Islet precursor cell (in vitro differentiated cells): ENCODE data around the gene POLR2L.

Source experiments
- DNase-seq: peaks from one replicate; pipeline ENCODE4 v3.0.0-alpha.2; 2018

POLR2L gene

DNA sequence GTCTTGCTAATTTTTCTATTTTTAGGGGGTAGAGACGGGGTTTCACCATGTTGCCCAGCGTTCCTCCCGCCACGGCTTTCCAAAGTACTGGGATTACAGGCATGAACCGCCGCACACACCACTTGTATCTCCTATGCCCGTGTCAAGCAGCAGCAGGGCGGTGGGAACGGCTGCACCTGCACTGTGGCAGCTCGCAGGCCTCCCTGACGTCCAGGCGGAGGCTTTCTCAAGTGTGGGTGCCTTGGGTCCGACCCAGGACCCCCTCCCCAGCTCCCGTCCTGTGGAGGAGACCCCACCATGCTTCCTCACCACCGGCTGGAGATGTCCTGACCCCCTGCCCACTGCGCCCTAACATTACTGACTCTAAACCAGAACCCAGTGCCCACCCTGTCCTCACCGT, 26.1 kb upstream of the POLR2L start:
- DNase-seq: no peak

DNA sequence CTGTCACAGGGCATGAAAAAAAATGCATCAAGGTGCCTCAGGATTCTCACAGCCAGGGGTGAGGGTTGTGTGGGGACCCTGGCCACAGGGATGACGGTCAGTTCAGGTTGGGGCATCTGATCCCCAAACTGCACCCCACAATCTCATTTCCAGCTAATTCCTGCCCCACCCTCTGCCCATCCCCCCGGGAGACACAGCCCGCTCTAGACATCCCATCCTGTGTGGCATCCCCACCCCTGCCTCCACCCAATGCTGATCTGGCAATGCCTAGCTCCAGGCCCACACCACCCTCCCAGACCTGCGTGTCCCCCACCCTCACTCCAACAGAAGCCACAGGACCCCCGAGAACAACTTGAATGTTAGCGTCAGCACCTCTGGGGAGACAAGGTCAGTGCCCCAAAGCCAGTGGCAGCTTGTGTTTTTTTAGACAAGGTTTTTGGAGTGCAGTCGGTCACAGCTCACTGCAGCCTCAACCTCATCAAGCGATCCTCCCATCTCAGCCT, 25.6 kb upstream of the POLR2L start:
- no peak for DNase-seq

DNA sequence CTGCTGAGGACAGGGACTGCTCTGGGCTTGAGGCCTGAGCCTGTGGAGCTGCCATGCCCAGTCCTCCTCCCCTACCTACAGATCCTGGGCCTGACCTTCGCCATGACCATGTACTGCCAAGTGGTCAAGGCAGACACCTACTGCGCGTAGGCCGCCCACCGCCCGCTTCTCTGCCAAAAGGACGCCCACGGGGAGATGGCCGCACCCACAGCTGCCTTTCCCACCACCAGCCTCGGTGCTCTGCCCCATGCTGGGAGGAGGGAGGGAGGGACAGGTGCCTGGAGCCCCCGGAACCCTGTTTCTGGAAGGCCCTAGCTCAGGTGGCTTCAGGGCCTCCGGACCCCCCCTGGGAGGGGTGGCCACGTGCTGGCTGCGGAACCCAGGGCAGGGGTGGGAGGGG, 24.2 kb upstream of the POLR2L start:
- no peak for DNase-seq

DNA sequence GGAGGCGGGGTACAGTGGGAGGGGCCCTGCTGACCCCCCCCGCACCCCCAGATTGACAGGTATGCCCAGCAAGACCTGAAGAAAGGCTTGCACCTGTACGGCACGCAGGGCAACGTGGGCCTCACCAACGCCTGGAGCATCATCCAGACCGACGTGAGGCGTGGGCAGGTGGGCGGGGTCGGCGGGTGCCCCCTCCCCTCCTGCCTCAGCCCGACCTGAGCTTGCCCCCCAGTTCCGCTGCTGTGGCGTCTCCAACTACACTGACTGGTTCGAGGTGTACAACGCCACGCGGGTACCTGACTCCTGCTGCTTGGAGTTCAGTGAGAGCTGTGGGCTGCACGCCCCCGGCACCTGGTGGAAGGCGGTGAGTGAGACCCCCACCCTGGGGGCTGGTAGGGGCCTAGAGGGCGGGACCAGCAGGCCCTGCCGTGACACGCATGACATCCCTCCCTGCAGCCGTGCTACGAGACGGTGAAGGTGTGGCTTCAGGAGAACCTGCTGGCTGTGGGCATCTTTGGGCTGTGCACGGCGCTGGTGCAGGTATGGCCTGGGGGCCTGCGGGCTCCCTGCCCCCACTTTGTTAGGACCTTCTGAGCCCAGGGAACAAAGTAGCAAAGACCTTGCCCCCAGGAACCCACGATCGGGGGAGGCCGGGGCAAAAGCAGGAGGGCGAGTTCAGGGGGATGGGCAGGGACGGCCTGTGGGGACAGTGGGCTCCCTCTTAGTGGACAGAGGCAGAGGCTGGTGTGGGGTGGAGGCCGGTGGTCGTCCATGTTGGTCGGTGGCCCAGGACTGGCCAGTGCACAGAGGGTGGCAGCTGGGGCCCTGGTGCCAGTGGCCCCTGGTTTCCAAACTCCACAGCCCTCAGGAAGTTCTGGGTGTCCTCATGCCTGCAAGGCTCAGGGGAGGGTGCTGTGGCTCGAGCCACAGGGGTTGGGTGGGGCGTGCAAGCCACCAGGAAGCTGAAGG, 23.4 kb upstream of the POLR2L start:
- no peak for DNase-seq

DNA sequence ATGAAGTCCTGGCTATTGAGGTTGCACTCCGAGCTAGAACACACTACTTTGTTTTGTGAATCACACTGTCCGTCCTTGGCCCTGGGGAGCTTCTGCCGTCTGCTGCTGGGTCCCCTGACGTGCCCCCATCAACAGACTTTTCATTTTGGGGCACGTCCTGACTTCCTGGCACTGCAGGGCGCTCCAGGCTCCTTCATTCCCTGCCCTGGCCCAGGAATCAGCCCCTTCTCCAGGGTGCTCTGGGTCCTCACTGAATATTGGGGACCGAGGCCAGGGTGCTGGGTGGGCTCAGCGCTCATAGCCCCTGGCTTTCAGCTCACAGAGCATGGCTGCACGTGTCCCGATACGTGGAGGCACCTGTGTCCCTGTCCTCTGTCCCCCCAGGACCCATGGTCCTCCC, 22.6 kb upstream of the POLR2L start:
- no peak for DNase-seq

DNA sequence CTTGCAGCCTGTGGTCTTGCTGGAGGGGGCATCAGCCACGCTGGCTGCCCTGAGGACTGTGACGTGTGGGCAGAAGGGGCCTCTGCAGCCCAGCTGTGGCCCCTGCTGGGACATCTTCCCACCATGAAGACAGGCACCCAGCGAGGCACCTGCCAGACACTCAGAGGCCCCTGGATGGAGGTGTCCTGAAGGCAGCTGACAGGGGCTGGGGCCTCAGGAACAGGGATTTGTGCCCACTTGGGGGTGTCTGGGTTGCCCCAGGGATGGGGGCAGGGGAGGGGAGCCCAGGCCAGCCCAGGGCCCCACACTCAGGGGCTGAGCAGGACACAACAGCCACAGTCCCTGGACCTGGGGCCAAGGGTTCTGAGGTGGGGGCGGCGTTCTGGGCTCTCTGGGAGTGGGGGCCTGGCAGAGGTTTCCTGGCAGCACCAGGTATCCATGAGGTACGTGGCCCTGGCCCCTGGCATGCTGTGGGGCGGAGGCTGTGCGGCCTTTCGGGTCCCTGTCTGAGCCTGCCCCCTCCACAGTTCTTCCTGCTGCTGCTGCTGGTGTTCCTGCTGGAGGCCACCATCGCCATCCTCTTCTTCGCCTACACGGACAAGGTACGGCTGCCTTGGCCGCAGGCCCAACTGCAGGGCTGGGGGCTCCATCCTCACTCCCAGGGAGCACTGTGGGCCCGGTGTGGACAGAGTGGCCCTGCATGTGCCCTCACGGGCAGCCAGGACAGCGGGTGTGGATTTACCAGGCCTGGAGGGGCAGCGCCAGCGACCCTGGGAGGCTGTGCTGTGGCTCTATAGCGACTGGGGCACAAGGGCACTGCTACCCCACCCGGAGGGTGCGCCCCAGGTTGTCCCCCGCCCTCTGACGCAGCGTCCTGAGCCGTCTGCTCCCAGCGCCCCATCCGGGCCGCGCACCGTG, 21.8 kb upstream of the POLR2L start:
- no peak for DNase-seq

DNA sequence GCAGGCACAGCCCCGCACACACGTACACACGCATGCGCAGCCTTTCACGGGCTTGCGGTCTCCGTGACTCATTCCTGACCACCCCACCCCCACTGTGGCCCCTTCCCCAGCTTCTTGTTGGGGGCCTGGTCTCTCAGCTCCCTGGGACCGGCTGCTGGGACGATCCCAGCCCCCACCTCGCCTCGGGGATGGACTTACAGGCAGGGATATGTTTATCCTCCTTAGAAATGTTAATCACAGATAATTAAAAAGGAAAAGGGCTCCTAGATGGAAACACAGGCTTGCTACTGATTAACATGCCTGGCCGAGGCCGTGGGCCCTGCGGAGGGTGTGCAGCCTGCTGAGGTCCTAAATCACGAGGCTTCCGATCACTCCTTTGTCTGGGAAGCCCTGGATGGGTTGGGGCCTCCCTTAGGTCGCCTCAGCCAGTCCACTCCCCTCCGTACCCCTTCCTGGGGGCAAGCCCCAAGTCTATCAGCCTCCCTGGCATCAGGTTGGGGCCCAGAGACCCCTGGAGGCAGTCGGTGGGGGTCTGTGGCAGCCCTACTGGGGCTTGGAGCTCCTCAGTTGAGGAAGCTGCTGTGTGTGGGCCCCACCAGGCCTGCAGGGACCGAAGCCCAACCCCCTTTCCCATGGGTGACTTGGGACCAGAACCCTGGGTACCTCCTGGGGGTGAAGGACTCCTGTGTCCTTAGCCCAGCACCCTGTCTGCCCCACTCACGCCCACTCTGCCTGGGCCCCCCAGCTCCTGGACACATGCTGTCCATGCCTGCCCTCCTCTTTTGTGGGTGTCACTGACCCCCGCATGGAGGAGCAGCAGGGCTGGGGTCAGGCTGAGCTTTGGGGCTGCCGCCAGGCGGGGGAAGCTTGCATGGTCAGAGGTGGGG, 20.9 kb upstream of the POLR2L start:
- DNase-seq: no peak

DNA sequence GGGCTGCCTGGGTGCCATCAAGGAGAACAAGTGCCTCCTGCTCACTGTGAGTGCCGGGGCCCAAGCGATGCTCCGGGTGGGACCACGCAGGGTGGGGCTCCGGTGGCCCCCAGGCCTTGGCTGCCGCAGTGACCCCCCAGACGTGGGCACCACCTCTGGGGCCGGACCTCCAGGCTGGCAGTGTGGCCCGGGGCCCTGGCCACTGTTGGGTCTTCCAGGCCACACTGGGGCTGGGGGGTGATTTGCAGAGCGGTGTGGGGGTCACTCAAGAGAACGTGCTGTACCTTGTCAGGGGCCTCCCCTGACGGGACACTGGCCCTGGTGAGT, 20.3 kb upstream of the POLR2L start:
- DNase-seq: no peak

DNA sequence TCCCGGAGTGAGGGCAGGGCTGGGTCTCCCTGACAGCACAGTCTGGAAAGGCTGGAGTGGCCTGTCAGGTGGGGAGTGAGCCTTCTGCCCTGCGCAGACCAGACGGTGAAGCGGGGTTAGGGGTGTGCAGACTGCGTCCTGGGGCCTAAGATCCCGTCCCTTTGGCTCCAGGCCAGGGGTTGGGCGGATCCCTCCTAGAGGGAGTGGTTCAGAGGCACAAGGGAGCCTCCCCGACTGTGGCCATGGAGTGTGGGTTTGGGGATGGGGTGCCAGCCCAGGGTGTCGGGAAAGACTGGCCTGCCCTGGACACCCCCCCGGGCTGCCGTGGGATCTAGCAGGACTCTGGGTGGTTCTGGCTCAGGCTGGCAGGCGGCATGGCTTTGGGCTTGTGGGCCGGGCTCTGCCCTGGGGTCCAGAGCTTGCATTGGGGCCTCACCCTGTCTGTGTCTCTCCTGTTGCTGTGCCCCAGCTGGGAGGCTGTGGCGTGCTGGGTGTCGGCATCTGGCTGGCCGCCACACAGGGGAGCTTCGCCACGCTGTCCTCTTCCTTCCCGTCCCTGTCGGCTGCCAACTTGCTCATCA, 19.8 kb upstream of the POLR2L start:
- DNase-seq: no peak

DNA sequence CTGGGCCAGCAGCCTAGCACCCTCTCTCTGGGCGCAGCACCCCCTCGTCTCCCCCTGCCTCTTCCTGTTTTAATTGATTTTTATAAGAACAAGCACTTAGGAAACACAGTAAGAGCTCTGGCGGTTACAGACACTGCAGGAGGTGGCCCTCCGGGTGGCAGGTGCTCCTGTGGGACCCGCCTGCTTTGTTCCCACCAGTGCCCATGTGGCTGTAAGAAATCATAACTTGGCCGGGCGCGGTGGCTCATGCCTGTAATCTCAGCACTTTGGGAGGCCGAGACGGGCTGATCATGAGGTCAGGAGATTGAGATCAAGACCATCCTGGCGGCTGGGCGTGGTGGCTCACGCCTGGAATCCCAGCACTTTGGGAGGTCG, 18.8 kb upstream of the POLR2L start:
- DNase-seq: no peak

DNA sequence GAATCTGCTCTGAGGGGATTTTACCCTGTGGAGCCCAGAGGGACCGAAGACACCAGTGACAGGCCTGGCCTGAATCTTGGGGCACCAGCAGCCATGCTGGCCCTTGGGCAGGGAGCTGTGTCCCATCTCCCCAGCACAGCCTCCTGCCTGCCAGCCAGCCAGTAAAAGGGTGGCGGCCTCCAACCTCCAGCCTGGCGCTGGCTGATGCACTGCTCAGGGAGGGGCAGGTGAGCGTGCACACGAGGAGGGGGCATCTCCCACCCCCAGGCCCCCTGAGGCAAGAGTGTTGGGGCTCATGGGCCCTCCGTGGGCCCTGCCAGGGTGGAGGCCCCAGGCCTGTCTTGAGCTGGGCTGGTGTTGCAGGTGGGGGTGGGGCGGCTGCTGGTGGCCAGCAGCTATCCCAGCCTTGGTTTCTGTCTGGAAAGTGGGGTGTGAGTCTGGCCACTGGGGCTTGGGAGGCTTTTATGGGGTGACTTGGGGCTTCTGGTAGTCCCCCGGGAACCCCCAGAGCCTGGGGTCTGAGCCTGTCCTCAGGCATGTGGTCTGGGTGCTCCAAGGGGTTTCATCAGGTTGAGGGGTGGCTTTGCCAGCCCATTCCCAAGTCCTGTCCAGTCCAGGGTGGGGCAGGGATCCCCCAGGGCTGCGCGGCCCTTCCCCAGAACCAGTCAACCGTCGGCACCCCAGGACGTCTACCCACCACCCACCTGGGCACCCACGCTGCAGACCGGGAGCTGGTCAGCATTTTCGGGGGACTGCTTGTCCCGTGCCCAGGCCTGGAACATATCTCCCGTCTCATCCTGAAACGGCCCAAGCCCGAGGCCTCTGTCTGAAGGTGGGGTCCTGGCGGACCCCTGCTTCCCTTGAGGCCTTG, 18.1 kb upstream of the POLR2L start:
- no peak for DNase-seq

DNA sequence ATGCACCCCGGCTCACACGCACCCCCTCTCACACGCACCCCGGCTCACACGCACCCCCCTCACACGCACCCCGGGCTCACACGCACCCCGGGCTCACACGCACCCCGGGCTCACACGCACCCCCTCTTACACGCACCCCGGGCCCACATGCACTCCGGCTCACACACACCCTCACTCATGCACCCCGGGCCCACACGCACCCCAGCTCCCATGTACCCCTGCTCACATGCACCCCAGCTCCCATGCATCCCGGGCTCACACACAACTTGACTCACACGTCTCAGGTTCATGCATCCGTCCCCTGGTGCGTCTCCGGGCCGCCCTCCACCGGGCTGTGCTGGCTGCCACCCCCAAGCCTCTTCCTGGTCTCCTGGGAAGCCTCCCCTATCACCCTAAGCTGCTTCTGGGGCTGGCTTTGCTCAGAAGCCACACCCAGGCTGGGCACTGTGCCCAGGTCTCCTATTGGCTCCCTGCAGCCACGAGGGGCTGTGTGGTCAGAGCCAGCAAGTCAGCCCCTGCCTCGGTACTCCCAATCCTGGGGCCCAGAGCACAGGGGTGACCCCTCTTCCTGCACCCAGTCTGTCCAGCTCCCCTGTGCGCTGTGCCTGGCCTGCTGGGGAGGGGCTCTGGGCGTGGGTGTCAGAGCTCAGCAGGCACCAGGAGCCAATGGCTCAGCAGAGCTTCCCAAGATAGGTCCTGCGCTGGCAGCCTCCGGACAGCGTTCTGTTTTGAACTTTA, 17.2 kb upstream of the POLR2L start:
- DNase-seq: no peak

DNA sequence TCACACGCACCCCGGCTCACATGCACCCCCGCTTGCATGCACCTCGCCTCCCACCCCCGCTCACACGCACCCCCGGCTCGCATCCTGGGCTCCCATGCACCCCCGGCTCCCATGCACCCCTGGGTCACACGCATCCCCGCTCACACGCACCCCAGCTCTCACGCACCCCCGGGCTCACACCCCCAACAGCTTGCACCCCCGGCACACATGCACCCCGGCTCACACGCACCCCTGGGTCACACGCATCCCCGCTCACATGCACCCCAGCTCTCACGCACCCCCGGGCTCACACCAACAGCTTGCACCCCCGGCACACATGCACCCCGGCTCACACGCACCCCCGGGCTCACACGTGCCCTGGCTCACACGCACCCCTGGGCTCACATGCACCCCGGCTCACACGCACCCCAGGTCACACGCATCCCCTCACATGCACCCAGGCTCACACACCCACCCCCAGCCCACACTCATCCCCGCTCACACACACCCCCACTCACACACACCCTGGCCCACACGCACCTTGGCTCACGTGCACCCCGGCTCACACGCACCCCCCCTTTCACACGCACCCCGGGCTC, 16.5 kb upstream of the POLR2L start:
- DNase-seq: no peak

DNA sequence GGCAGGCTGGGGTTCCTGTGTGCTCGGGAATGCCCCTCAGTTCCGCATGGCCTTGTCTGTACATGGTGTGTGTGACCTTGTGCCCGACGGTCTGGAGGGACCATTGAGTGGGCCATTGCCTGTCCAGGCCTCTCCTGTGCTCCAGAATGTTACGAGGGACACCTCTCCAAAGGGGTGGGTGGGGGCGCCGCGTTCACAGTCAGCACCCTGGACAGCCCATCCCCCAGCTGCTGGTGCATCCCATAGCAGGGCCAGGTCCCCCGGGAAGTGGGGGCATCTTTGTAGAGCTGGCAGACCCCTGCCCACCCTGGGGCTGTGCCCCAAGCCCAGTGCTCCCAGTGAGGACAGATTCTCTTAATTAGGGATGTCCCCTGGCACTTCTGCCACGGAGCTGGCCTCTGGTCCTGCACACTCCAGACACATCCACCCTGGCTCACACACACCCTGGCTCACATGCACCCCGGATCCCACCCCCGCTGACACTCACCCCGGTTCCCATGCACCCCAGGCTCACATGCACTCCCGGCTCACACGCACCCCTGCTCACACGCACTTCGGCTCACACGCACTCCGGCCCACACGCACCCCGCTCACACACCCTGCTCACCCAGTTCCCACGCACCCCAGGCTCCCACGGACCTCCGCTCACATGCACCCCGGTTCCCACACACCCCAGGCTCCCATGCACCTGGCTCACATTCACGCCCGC, 15.9 kb upstream of the POLR2L start:
- DNase-seq: no peak

DNA sequence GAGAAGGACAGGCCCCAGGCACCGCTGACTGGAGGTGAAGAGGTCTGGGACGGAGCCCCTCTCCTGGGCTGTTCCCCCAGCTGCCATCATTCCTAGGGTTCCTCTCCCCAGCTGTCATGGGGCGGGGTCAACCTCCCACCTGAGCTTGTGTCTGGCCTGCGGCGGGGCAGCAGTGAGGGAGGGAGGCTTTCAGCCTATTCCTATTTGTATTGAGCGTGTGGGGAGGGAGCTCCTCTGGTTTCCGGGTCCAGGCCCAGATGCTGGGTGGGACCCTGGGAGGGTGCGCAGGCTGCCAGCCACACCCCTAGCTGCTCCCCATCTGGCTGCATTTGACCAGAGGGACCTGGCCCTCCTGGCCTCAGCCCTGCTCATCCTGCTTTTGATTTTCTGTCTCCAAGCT, 14.1 kb upstream of the POLR2L start:
- no peak for DNase-seq

DNA sequence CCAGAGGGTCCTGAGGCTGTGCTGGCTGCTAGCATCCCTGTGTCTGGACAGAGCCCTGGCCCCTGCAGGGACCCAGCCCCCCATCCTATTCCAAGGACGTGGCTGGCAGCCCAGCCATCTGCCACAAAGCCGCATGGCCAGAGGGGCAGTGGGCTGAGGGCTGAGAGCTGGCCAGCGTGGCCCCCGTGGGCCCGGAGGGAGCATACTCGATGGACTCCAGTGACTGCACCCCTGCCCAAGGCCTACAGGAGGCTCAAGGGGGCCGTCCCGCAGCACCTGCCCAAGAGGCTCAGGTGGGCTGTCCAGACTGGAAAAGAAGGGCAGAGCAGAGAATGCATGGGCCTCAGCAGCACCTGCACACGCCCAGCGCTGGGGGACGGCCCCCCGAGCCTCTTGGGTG, 13.5 kb upstream of the POLR2L start:
- DNase-seq: no peak

DNA sequence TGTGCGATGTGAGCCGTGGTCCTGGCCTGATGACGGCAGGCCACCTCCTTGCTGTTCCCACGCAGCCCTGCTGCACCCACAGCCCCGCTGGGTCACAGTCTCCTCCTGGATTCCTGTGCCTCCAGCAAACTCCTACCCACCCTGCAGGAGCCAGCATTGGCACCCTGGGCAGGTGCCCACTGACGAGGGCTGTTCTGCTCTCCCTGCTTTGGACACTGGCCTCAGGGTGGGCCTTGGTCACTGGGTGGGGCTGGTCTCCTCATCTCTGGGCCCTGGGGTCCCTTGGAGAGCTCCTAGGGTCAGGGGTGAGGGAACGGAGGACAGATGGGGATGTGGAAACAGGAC, 13.0 kb upstream of the POLR2L start:
- DNase-seq: no peak

DNA sequence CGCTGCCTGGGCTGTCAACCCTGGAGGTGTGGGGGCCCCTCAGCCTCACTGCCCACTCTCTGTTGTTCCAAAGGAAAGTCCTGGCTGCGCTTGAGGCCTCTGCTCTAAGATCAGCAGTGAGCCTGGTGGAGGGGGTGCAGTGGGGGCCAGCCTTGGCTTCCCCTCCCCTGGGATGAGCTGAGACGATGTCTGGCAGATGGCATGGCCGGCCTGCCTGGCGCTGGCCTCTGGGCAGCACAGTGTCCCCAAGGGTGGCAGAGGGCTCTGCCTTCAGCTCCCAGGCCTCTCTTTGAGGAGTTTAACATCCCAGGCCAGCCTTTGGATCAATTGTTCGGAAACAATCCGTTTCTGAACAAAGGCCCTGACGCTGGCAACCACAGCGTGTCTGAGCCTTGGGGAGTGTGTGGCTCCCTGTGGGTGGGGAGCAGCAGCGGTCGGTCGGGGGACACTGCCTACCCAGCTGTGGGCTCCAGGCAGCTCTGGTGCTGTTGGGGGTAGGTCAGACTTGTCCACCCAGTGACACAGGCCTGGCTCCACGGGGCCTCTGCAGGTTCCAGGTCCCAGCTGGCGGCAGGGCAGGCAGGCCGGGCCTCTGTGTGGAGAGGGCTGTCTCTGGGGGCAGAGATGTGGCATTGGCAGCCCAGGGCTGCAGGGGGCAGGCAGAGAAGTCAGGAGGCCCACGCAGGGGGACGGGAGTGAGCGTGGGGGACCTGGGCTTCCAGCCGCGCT, 12.4 kb upstream of the POLR2L start:
- DNase-seq: no peak
